Testis (tissue), 3 donors: ENCODE data around the gene CPA4. TPM values are rescaled to one million over a fixed set of nuclear protein-coding genes. Genes with fewer than 3 reads are reported as not detected.

Source experiments
- DNase-seq: peaks from one replicate; pipeline ENCODE4 v3.0.0-alpha.2; 2019
- H3K27ac ChIP-seq, 2 donors: fragments of 200-600 bp; sonication (generic); one replicate each; pipeline ENCODE4 v1.5.1; 2019
- H3K27me3 ChIP-seq: fragments of 200-600 bp; sonication (generic); one replicate; pipeline ENCODE4 v1.5.1; 2019
- H3K36me3 ChIP-seq: fragments of 200-600 bp; sonication (generic); one replicate; pipeline ENCODE4 v1.5.1; 2017; ENCODE audit warnings: low read depth; ENCODE audit errors: missing control alignments
- H3K4me1 ChIP-seq: fragments of 200-600 bp; sonication (generic); one replicate; pipeline ENCODE4 v1.5.1; 2019
- H3K4me3 ChIP-seq, 2 donors: fragments of 200-600 bp; sonication (generic); one replicate each; pipeline ENCODE4 v1.5.1; 2017 to 2019
- H3K9me3 ChIP-seq: fragments of 200-600 bp; sonication (generic); one replicate; pipeline ENCODE4 v1.5.1; 2017
- CTCF ChIP-seq, 3 experiments: fragments of 450-650 bp in 2 of 3; fragments of 200-600 bp in 1 of 3; sonication (generic) in 1 of 3; IDR thresholded peaks; one replicate each; pipeline ENCODE4 v1.5.1; 2016 to 2019; ENCODE audit warnings: antibody characterized with exemption in 3 of 3, mild to moderate bottlenecking in 2 of 3, moderate library complexity in 1 of 3
- POLR2A ChIP-seq: fragments of 450-650 bp; IDR thresholded peaks from one replicate; pipeline ENCODE4 v1.6.1; 2017; ENCODE audit warnings: antibody characterized with exemption, mild to moderate bottlenecking, moderate library complexity
- WGBS, 2 donors: methylation state at CpG; one replicate each; pipeline ENCODE4 v1.1.5; 2018; 5-methylcytosine and 5-hydroxymethylcytosine counted together
- intact Hi-C: fragments of 100-400 bp; cut with DNase I; formaldehyde crosslinking; loops from one replicate; pipeline ENCODE4 v1.15.1; 2023; ENCODE audit warnings: low total_unique reads
- polyA plus RNA-seq: library from polyadenylated mRNA; stranded (reverse); fragments of 350-450 nt; fragmentation: Illumina TruSeq; extraction: RNeasy Lipid Tissue Mini Kit (QIAGEN cat#74804); gene quantifications from one replicate; pipeline ENCODE4 v1.2.3, GENCODE V29; 2014; ENCODE audit warnings: low read depth, low replicate concordance; ENCODE audit not compliant: insufficient read depth
- total RNA-seq, 2 donors: library from RNA; depleted of rRNA; stranded (reverse); fragments of >200 nt; gene quantifications; one replicate each; pipeline ENCODE4 v1.2.3, GENCODE V29; 2016

Gene CPA4
- total and polyA plus RNA-seq, 3 donors from 2014 or later = 0.31 to 0.94 (median 0.68) TPM

- no peak for DNase-seq
- intact Hi-C loops = no loop called here
- peak overlapping the region in 1 of 2 donors; percentile 68 for H3K27ac ChIP-seq
- no peaks in the 10 kb centered on the region for H3K9me3 ChIP-seq
- no peaks in the 10 kb centered on the region for H3K36me3 ChIP-seq
- H3K4me3 ChIP-seq = no peak overlapping the region
- peaks cover 22% of the 10 kb centered on the region for H3K4me1 ChIP-seq
- H3K27me3 ChIP-seq = no peaks in the 10 kb centered on the region
- WGBS, 2 donors = 70 to 71% methylated on average over 4 of the region's 4 CpGs
- TF ChIP-seq CTCF (IDR thresholded peaks at IDR 0.05) = no peak
- no peak for TF ChIP-seq POLR2A
Observed at GRCh38 chr7:130364451-130364850, 71.5 kb downstream of the CPA4 start.

GRCh38 chr7:130365088-130365487 is 72.1 kb downstream of the CPA4 start:
- Histone ChIP-seq H3K36me3 (no peaks in the 10 kb centered on the region), H3K4me3 (no peak overlapping the region), H3K9me3 (no peaks in the 10 kb centered on the region), H3K27me3 (no peaks in the 10 kb centered on the region), H3K27ac (peak overlapping the region; percentile 15 to 68), H3K4me1 (peaks cover 28% of the 10 kb centered on the region)
- no peak for TF ChIP-seq CTCF (IDR thresholded peaks at IDR 0.05)
- no peak for TF ChIP-seq POLR2A
- no peak for DNase-seq
- intact Hi-C loops = no loop called here
- WGBS, 2 donors = 53 to 54% methylated on average over 2 of the region's 2 CpGs

- no peaks in the 10 kb centered on the region for H3K27me3 ChIP-seq
- TF ChIP-seq POLR2A = no peak
- no peak for TF ChIP-seq CTCF (IDR thresholded peaks at IDR 0.05)
- H3K9me3 ChIP-seq = no peaks in the 10 kb centered on the region
- H3K27ac ChIP-seq = peak overlapping the region; percentile 15 to 68
- intact Hi-C loops = no loop called here
- H3K36me3 ChIP-seq = no peaks in the 10 kb centered on the region
- DNase-seq = peak; percentile 75
- no peak overlapping the region for H3K4me3 ChIP-seq
- H3K4me1 ChIP-seq = peaks cover 32% of the 10 kb centered on the region
- WGBS, 2 donors = 37 to 46% methylated on average over 12 to 15 of the region's 15 CpGs
Observed at GRCh38 chr7:130365511-130366441, 72.8 kb downstream of the CPA4 start.

- Histone ChIP-seq H3K4me3 (no peak overlapping the region), H3K27me3 (no peaks in the 10 kb centered on the region), H3K27ac (no peak overlapping the region), H3K36me3 (no peaks in the 10 kb centered on the region), H3K9me3 (no peaks in the 10 kb centered on the region), H3K4me1 (peaks cover 37% of the 10 kb centered on the region)
- WGBS, 2 donors = 88 to 92% methylated on average over 5 to 6 of the region's 6 CpGs
- TF ChIP-seq POLR2A (no peak), CTCF (IDR thresholded peaks at IDR 0.05) (no peak)
- DNase-seq = no peak
- intact Hi-C loops = no loop called here
Observed at GRCh38 chr7:130366564-130366963, 73.6 kb downstream of the CPA4 start.
